Mammary epithelial cell (primary cell): ENCODE data around the gene BLNK.

Experiments
- CTCF ChIP-seq, 2 donors: IDR thresholded peaks in 1 of 2; conservative IDR thresholded peaks in 1 of 2; 2 replicates each; pipeline ENCODE4 v1.5.1; 2011 to 2012; ENCODE audit warnings: inconsistent platforms in 2 of 2, low read length in 2 of 2, mild to moderate bottlenecking in 2 of 2, control low read depth in 1 of 2, low read depth in 1 of 2; ENCODE audit not compliant: insufficient read depth in 1 of 2; ENCODE audit errors: extremely low read depth in 1 of 2
- EZH2 ChIP-seq: IDR thresholded peaks from 2 replicates; pipeline ENCODE4 v1.6.1; 2012; ENCODE audit warnings: low read length, inconsistent platforms, borderline replicate concordance

- TF ChIP-seq CTCF (conservative IDR thresholded peaks at IDR 0.05 in 1 of 2, IDR thresholded peaks at IDR 0.05 in 1 of 2; ENCODE audit: extremely low read depth in 1 of 2, insufficient read depth in 1 of 2, low read depth in 1 of 2, low read length in 2 of 2) (no peak), EZH2 (no peak)
Observed at GRCh38 chr10:96276426-96276825, 5.1 kb upstream of the BLNK start.
